Lung (tissue), 12 donors: ENCODE data around the gene TMEM61. TPM values are rescaled to one million over a fixed set of nuclear protein-coding genes. Genes with fewer than 3 reads are reported as not detected.

Experiments
- ATAC-seq: fragments of 200-7000 bp; cut with Tn5 transposase; one replicate; pipeline ENCODE4 v1.9.1; 2020; ENCODE audit warnings: moderate number of reproducible peaks; ENCODE audit not compliant: insufficient read depth, low FRiP score
- DNase-seq, 3 donors: peaks; one replicate each; pipeline ENCODE4 v3.0.0-alpha.2; 2013 to 2017
- H3K27ac ChIP-seq, 2 donors: one replicate each; pipeline ENCODE4 v1.5.1; 2013; ENCODE audit warnings: mild to moderate bottlenecking in 2 of 2, moderate library complexity in 2 of 2, control low read depth in 1 of 2, inconsistent platforms in 1 of 2, low read depth in 1 of 2, low read length in 1 of 2
- H3K27me3 ChIP-seq, 3 donors: one replicate each; pipeline ENCODE4 v1.5.1; 2013; ENCODE audit warnings: low read length in 2 of 3; ENCODE audit not compliant: control insufficient read depth in 3 of 3, insufficient read depth in 3 of 3
- H3K36me3 ChIP-seq, 4 donors: one replicate each; pipeline ENCODE4 v1.5.1; 2013; ENCODE audit warnings: low read length in 4 of 4, mild to moderate bottlenecking in 1 of 4, moderate library complexity in 1 of 4; ENCODE audit not compliant: control insufficient read depth in 4 of 4, insufficient read depth in 4 of 4
- H3K4me1 ChIP-seq, 5 donors: one replicate each; pipeline ENCODE4 v1.5.1; 2013; ENCODE audit warnings: low read length in 5 of 5, mild to moderate bottlenecking in 2 of 5, moderate library complexity in 1 of 5; ENCODE audit not compliant: control insufficient read depth in 5 of 5, insufficient read depth in 5 of 5
- H3K4me3 ChIP-seq: one replicate; pipeline ENCODE4 v1.5.1; 2013; ENCODE audit warnings: mild to moderate bottlenecking, control low read depth, moderate library complexity
- H3K9ac ChIP-seq, 2 donors: one replicate each; pipeline ENCODE4 v1.5.1; 2013; ENCODE audit warnings: low read length in 2 of 2, control low read depth in 1 of 2; ENCODE audit not compliant: insufficient read depth in 1 of 2
- H3K9me3 ChIP-seq, 4 donors: one replicate each; pipeline ENCODE4 v1.5.1; 2013; ENCODE audit warnings: low read length in 3 of 4, mild to moderate bottlenecking in 1 of 4, moderate library complexity in 1 of 4; ENCODE audit not compliant: control insufficient read depth in 4 of 4, insufficient read depth in 3 of 4
- WGBS, 2 donors: extraction: QIAGEN DNeasy Blood & Tissue Kit; methylation state at CpG; one replicate each; pipeline ENCODE4 v1.1.7; 2013; 5-methylcytosine and 5-hydroxymethylcytosine counted together
- polyA plus RNA-seq, 2 donors: library from polyadenylated mRNA; stranded (reverse); fragments of 200-250 nt; gene quantifications; one replicate each; pipeline ENCODE4 v1.2.1, GENCODE V29; 2013
- total RNA-seq, 2 donors: library from RNA; depleted of rRNA in 1 of 2; stranded (reverse); fragments of >200 nt in 1 of 2; gene quantifications; one replicate each; pipeline ENCODE4 v1.2.1, GENCODE V29; 2014 to 2021
- TF ChIP-seq, protein P1 (sequence below): IDR thresholded peaks from 2 replicates; pipeline ENCODE4 v1.5.1; 2012; ENCODE audit warnings: mild to moderate bottlenecking; ENCODE audit errors: control extremely low read depth, extremely low read depth
- donor health status: control.
- donor health status: control.
- donor health status: Bipolar disorder and iron deficiency.
- donor health status: healthy.
- donor health status: DM: yes; HTN: yes; CAD: no.

Gene TMEM61
- total and polyA plus RNA-seq, 4 donors: 0.91 to 2.1 (median 1.3) TPM

DNA sequence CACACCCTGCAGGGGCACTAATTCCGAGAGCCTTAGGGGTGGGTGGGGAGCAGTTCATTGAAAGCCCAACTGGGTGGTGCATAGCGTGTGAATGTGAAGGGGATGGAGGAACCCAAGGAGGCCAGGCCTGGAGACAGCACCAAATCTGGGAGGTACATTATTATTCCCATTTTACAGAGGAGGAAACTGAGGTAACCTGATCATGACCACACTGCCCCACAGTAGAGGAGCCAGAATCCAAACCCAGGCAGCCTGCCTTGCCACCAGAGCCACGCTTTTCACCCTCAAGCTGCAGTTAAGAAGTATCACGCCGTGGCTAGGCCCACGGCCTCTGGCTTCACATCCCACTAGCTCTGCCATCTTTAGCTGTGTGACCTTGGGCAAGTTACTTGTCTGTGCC, 17.7 kb downstream of the TMEM61 start:
- Histone ChIP-seq H3K36me3 (no peaks in the 10 kb centered on the region), H3K27me3 (peaks cover 4 to 31% (median 23%) of the 10 kb centered on the region in 3 donors), H3K9me3 (peaks cover 0 to 2% (median 0%) of the 10 kb centered on the region in 4 donors), H3K9ac (no peak overlapping the region), H3K27ac (no peak overlapping the region), H3K4me1 (peaks cover 0 to 7% (median 0%) of the 10 kb centered on the region in 5 donors), H3K4me3 (no peak overlapping the region)
- ATAC-seq (no peak), DNase-seq (no peak)
- TF ChIP-seq, protein P1, sequence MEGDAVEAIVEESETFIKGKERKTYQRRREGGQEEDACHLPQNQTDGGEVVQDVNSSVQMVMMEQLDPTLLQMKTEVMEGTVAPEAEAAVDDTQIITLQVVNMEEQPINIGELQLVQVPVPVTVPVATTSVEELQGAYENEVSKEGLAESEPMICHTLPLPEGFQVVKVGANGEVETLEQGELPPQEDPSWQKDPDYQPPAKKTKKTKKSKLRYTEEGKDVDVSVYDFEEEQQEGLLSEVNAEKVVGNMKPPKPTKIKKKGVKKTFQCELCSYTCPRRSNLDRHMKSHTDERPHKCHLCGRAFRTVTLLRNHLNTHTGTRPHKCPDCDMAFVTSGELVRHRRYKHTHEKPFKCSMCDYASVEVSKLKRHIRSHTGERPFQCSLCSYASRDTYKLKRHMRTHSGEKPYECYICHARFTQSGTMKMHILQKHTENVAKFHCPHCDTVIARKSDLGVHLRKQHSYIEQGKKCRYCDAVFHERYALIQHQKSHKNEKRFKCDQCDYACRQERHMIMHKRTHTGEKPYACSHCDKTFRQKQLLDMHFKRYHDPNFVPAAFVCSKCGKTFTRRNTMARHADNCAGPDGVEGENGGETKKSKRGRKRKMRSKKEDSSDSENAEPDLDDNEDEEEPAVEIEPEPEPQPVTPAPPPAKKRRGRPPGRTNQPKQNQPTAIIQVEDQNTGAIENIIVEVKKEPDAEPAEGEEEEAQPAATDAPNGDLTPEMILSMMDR: no peak
- 82 to 84% methylated on average over 6 of the region's 6 CpGs for WGBS, 2 donors

DNA sequence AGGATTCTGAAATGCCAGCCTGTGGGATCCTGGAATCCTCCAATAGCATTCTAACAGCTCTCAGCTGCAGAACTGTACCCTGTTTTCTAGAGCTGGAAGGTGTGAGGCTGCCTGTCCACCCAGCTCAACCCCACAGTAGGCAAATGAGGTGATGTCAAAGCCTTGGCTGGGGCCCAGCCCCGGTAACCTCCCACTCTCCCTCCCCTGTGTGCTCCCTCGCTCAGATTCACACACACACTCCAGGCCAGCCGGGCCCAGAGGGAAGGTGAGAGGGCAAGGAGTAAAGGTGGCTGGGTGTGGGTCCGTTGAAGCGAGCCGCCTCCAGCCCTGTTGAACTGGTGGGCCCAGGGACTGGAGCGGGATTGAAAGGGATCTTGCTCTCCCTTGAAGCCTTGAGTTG, 18.2 kb downstream of the TMEM61 start, which contains the start of gene BSND:
TSS of gene BSND (plus strand) at position 257 of the 400 bp plus-strand sequence. CDS start 254 bp downstream, outside the sequence.
- peaks cover 0 to 2% (median 0%) of the 10 kb centered on the region in 4 donors for H3K9me3 ChIP-seq
- H3K27me3 ChIP-seq: peaks cover 4 to 31% (median 23%) of the 10 kb centered on the region in 3 donors
- no peak within 1 kb of the TSS for H3K4me3 ChIP-seq
- no peak for ATAC-seq
- H3K9ac ChIP-seq: no peak within 1 kb of the TSS
- TF ChIP-seq, protein P1: no peak
- H3K36me3 ChIP-seq: no peaks in the 10 kb centered on the region
- no peak for DNase-seq
- H3K27ac ChIP-seq: no peak within 1 kb of the TSS
- H3K4me1 ChIP-seq: peaks cover 0 to 7% (median 0%) of the 10 kb centered on the region in 5 donors
- 64 to 71% methylated on average over 7 of the region's 7 CpGs for WGBS, 2 donors

DNA sequence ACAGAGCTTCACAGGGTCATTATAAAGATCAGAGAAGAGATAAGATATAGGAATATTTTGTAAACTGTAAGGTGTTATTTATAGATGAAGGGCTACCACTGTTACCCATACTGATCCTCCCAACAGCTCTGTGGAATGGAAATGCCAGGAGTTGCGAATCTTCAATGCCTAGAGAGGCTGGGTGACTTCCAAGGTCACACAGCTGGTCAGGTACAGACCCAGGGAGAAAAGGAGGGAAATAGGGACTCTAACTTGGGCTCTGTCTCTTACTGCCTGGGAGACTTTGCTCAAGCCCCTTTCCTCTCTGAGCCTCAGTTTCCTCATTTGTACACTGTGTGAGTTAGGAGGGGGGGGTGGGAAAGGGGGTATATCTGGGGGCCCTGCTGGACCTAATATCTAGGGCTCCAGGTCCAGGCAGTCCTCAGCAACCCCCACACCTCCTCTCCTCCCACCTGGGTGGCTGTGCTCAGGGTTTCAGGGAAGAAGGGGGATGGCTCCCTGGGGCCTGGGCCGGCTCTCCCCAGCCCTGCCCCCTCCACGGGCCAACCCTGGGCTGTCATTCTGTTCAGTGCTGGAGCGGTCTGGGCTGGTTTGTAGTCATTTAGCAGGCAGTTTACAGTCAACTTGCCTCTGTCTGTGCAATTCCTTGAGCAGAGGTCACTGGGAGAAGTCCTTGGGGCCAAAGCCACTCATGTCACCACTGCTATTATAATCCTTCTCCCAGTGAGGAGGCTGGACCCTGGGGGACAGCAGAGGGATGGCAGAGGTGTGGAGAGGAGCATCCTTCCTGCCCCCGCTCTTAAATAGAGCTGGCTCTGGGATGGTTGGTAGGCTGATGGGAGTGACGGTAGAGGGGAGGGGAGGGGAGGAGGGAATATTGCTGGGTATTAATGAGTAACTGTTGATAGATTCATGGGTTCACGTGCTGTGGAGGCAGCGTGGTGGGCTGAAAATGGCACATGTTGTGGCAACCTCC, 20.0 kb downstream of the TMEM61 start:
- DNase-seq (no peak), ATAC-seq (no peak)
- TF ChIP-seq, protein P1: no peak
- Histone ChIP-seq H3K4me3 (no peak overlapping the region), H3K9ac (no peak overlapping the region), H3K4me1 (peaks cover 0 to 7% (median 0%) of the 10 kb centered on the region in 5 donors), H3K27ac (no peak overlapping the region), H3K9me3 (peaks cover 0 to 2% (median 0%) of the 10 kb centered on the region in 4 donors), H3K36me3 (no peaks in the 10 kb centered on the region), H3K27me3 (peaks cover 4 to 29% (median 20%) of the 10 kb centered on the region in 3 donors)
- 68 to 75% methylated on average over 8 of the region's 8 CpGs for WGBS, 2 donors
